Upper lobe of left lung (tissue), 6 donors: ENCODE results near the gene SAXO1. TPM values are rescaled to one million over a fixed set of nuclear protein-coding genes. Genes with fewer than 3 reads are reported as not detected.
"Not testable (repeated sequence)": the region's sequence is repeated elsewhere in the genome, so short reads cannot be mapped to it uniquely, and the experiment has no call there.

ENCODE experiments used
- ATAC-seq, 2 donors: fragments of 200-7000 bp; cut with Tn5 transposase; one replicate each; pipeline ENCODE4 v1.9.1; 2022; ENCODE audit warnings: mild to moderate bottlenecking in 2 of 2, moderate library complexity in 2 of 2; ENCODE audit not compliant: low FRiP score in 2 of 2
- DNase-seq, 2 donors: peaks; one replicate each; pipeline ENCODE4 v3.0.0-alpha.2; 2019 to 2020
- H3K27ac ChIP-seq, 4 donors: fragments of 200-600 bp; sonication (generic); one replicate each; pipeline ENCODE4 v1.5.1; 2016 to 2019
- H3K27me3 ChIP-seq, 4 donors: fragments of 200-600 bp; sonication (generic); one replicate each; pipeline ENCODE4 v1.5.1; 2017 to 2019
- H3K36me3 ChIP-seq, 4 donors: fragments of 200-600 bp; sonication (generic); one replicate each; pipeline ENCODE4 v1.5.1; 2016 to 2019
- H3K4me1 ChIP-seq, 4 donors: fragments of 200-600 bp; sonication (generic); one replicate each; pipeline ENCODE4 v1.5.1; 2018 to 2019
- H3K4me3 ChIP-seq, 4 donors: fragments of 200-600 bp; sonication (generic); one replicate each; pipeline ENCODE4 v1.5.1; 2017 to 2019; ENCODE audit warnings: mild to moderate bottlenecking in 2 of 4, moderate library complexity in 1 of 4
- H3K9me3 ChIP-seq, 4 donors: fragments of 200-600 bp; sonication (generic); one replicate each; pipeline ENCODE4 v1.5.1; 2018 to 2019
- EP300 ChIP-seq, 4 donors: sonication (generic); formaldehyde crosslinking; IDR thresholded peaks; one replicate each; pipeline ENCODE4 v1.5.1; 2017; ENCODE audit warnings: antibody characterized with exemption in 4 of 4, control low read depth in 2 of 4
- POLR2A ChIP-seq, 4 donors: fragments of 450-650 bp; IDR thresholded peaks; one replicate each; pipeline ENCODE4 v1.5.1; 2016 to 2017; ENCODE audit warnings: antibody characterized with exemption in 4 of 4, mild to moderate bottlenecking in 2 of 4
- POLR2AphosphoS5 ChIP-seq, 2 donors: sonication (generic); formaldehyde crosslinking; IDR thresholded peaks; one replicate each; pipeline ENCODE4 v1.5.1; 2017; ENCODE audit warnings: antibody characterized with exemption in 2 of 2
- WGBS, 2 donors: methylation state at CpG; one replicate each; pipeline ENCODE4 v1.1.5; 2017 to 2018; 5-methylcytosine and 5-hydroxymethylcytosine counted together
- total RNA-seq, 6 donors: library from RNA; depleted of rRNA in 4 of 6; stranded (reverse); fragments of >200 nt in 4 of 6; gene quantifications; one replicate each; pipeline versions ENCODE4 v1.1.0 to v1.2.1, GENCODE V29; 2016 to 2021
- TF ChIP-seq, protein P1 (sequence below), 6 experiments: fragments of 450-650 bp in 4 of 6; fragments of 200-600 bp in 2 of 6; sonication (generic) in 2 of 6; IDR thresholded peaks; one replicate each; pipeline ENCODE4 v1.5.1; 2016 to 2019; ENCODE audit warnings: antibody characterized with exemption in 6 of 6
- donor health status: DM: no; HTN: no; CAD: no; lungs with moderate emphysema.
- donor health status: DM: no; HTN: yes; CAD: no; lungs with severe emphysema.

SAXO1 gene
- total RNA-seq, 6 donors from 2014 or later: under 0.01 to 0.22 (median 0.05) TPM; not detected in 2

DNA sequence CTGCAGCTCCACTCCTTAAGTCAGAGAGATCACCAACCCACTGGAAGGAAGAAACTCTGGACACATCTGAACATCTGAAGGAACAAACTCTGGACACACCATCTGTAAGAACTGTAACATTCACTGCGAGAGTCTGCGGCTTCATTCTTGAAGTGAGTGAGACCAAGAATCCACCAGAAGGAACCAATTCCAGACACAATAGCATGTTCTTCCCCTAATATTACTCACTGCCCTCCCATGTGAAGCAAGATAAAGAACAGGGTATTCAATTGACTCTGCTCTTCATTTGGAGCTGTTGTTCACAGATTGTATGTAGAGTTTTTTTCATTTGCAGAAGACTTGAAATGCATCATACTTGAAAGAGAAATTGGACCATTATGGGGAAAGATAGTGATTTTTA, 10.8 kb downstream of the SAXO1 start:
- Histone ChIP-seq H3K4me1 (no peaks in the 10 kb centered on the region), H3K27me3 (no peaks in the 10 kb centered on the region), H3K27ac (no peak overlapping the region), H3K4me3 (no peak overlapping the region), H3K9me3 (no peaks in the 10 kb centered on the region), H3K36me3 (no peaks in the 10 kb centered on the region)
- DNase-seq (no peak), ATAC-seq (no peak)
- TF ChIP-seq, protein P1, sequence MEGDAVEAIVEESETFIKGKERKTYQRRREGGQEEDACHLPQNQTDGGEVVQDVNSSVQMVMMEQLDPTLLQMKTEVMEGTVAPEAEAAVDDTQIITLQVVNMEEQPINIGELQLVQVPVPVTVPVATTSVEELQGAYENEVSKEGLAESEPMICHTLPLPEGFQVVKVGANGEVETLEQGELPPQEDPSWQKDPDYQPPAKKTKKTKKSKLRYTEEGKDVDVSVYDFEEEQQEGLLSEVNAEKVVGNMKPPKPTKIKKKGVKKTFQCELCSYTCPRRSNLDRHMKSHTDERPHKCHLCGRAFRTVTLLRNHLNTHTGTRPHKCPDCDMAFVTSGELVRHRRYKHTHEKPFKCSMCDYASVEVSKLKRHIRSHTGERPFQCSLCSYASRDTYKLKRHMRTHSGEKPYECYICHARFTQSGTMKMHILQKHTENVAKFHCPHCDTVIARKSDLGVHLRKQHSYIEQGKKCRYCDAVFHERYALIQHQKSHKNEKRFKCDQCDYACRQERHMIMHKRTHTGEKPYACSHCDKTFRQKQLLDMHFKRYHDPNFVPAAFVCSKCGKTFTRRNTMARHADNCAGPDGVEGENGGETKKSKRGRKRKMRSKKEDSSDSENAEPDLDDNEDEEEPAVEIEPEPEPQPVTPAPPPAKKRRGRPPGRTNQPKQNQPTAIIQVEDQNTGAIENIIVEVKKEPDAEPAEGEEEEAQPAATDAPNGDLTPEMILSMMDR (IDR thresholded peaks at IDR 0.05): no peak
- TF ChIP-seq POLR2AphosphoS5 (IDR thresholded peaks at IDR 0.05) (no peak), POLR2A (IDR thresholded peaks at IDR 0.05) (no peak), EP300 (IDR thresholded peaks at IDR 0.05) (no peak)
- 93 to 96% methylated on average over 2 of the region's 2 CpGs for WGBS, 2 donors

DNA sequence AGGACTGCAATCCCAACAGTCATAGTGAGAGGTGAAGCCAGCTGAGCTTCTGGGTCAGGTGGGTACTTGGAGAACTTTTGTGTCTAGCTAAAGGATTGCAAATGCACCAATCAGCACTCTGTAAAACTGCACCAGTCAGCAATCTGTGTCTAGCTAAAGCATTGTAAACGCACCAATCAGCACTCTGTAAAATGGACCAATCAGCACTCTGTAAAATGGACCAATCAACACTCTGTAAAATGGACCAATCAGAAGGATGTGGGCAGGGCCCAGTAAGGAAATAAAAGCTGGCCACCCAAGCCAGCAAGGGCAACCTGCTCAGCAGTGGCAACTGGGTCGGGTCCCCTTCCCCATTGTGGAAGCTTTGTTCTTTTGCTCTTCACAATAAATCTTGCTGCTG, 11.4 kb downstream of the SAXO1 start:
- WGBS, 2 donors: 91 to 94% methylated on average over 2 of the region's 2 CpGs
- H3K36me3 ChIP-seq, DNase-seq, ATAC-seq, H3K27ac ChIP-seq, H3K9me3 ChIP-seq, H3K27me3 ChIP-seq, H3K4me3 ChIP-seq, H3K4me1 ChIP-seq: not testable (repeated sequence)

DNA sequence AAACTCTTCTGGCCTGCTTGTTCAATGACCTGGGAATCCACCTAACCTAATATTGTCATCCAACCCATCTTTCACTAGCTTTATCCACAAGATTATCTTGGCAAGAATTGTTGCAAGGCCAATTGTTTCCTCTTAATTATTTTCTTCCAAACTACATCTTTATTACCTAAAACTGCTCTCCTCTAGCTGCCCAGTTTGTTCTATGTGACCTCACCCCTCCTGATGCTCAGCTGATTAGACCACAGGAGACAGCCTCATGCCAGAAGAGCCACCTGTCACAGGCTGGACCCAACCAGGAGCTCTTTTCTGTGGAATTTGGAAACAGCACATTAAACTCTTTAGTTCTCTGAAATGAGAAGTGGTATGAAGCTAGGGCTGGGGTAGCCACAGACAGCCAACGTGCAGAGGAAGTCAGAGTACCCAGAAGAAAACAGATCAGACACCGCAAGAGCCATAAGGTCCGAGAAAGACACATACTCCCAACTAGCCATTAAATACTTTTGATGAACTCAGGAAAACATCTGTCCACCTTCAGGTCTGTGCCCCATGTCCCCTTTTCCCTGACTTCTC, 12.0 kb downstream of the SAXO1 start:
- Histone ChIP-seq H3K27ac (no peak overlapping the region), H3K4me1 (no peaks in the 10 kb centered on the region), H3K27me3 (no peaks in the 10 kb centered on the region), H3K4me3 (no peak overlapping the region), H3K9me3 (no peaks in the 10 kb centered on the region), H3K36me3 (no peaks in the 10 kb centered on the region)
- no peak for DNase-seq
- no peak for TF ChIP-seq EP300 (IDR thresholded peaks at IDR 0.05)
- TF ChIP-seq, protein P1 (IDR thresholded peaks at IDR 0.05): no peak
- no peak for TF ChIP-seq POLR2A (IDR thresholded peaks at IDR 0.05)
- no peak for TF ChIP-seq POLR2AphosphoS5 (IDR thresholded peaks at IDR 0.05)
- ATAC-seq: no peak
- 64 to 70% methylated on average over 3 of the region's 3 CpGs for WGBS, 2 donors

DNA sequence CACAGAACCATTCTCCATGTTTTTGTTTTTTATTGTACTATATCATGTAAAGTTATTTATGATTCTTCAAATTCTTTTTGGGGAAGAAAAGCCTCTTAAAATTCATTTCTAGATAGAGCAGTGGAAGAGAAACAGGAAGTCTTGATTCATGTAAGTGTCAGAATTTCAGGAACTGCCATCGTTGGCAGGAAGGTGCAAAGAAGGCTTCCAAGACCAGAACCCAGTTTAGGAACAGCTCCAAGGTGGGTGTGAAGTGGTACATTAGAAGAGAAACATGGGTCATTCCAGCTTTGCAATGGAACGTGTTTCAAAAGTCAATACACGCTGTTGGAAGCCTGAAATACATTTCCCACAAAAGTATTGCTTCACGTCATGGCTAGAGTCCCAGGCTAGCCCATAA, 14.8 kb downstream of the SAXO1 start:
- 32 to 39% methylated on average over 4 of the region's 4 CpGs for WGBS, 2 donors
- TF ChIP-seq, protein P1 (IDR thresholded peaks at IDR 0.05): no peak
- ATAC-seq (no peak), DNase-seq (no peak)
- no peaks in the 10 kb centered on the region for H3K27me3 ChIP-seq
- H3K27ac ChIP-seq: no peak overlapping the region
- no peak overlapping the region for H3K4me3 ChIP-seq
- H3K9me3 ChIP-seq: no peaks in the 10 kb centered on the region
- H3K4me1 ChIP-seq: no peaks in the 10 kb centered on the region
- H3K36me3 ChIP-seq: no peaks in the 10 kb centered on the region

DNA sequence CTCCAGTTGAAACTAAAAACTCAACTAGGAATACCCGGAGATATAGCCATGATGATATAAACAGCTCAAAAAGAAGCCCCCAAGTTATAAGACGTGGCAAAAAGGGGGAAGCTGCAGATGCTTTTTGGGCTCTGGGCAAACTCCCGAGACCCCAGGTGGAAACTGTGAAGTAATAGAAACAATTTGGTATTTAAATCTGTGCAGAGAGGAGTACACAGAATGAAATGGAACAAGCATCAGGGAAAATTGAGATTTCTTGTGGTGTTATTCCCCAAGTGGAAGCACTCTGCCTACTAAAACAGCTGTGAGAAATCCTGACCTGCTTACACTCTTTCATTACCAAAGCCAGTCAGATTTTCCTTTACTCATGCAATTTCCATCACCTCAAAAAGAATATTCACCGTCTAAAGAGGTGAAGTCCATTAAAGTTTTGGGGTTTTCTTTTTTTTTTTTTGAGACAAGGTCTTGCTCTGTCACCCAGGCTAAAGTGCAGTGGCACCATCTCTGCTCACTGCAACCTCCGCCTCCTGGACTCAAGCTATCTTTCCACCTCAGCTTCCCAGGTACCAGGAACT, 23.5 kb downstream of the SAXO1 start:
- no peak for TF ChIP-seq POLR2AphosphoS5 (IDR thresholded peaks at IDR 0.05)
- no peak for TF ChIP-seq EP300 (IDR thresholded peaks at IDR 0.05)
- no peak for TF ChIP-seq POLR2A (IDR thresholded peaks at IDR 0.05)
- TF ChIP-seq, protein P1 (IDR thresholded peaks at IDR 0.05): no peak
- no peaks in the 10 kb centered on the region for H3K4me1 ChIP-seq
- WGBS, 2 donors: 76 to 87% methylated on average over 5 of the region's 5 CpGs
- no peak for DNase-seq
- H3K4me3 ChIP-seq: no peak overlapping the region
- no peaks in the 10 kb centered on the region for H3K36me3 ChIP-seq
- ATAC-seq: no peak
- H3K27ac ChIP-seq: no peak overlapping the region
- H3K9me3 ChIP-seq: no peaks in the 10 kb centered on the region
- no peaks in the 10 kb centered on the region for H3K27me3 ChIP-seq
